Smooth muscle cell (in vitro differentiated cells): ENCODE measurements around the gene DAB2IP. TPM values are rescaled to one million over a fixed set of nuclear protein-coding genes. Genes with fewer than 3 reads are reported as not detected.

Experiments used
- DNase-seq: peaks from one replicate; lab custom pipeline; 2025; ENCODE audit not compliant: unreplicated experiment; lab: John Stamatoyannopoulos, UW
- H2AFZ ChIP-seq: fragments of 200-600 bp; sonication (generic); 2 replicates; pipeline ENCODE4 v1.6.0; 2016; ENCODE audit warnings: antibody characterized with exemption, low read depth, mild to moderate bottlenecking
- H3F3A ChIP-seq: fragments of 200-600 bp; sonication (generic); 2 replicates; pipeline ENCODE4 v1.6.0; 2017; ENCODE audit warnings: antibody characterized with exemption, low read depth
- H3K27ac ChIP-seq: fragments of 200-600 bp; sonication (generic); 2 replicates; pipeline ENCODE4 v1.5.1; 2016; ENCODE audit warnings: low read depth, mild to moderate bottlenecking
- H3K27me3 ChIP-seq: fragments of 200-600 bp; sonication (generic); 2 replicates; pipeline ENCODE4 v1.6.1; 2016; ENCODE audit warnings: low read depth, mild to moderate bottlenecking
- H3K36me3 ChIP-seq: fragments of 200-600 bp; sonication (generic); 2 replicates; pipeline ENCODE4 v1.5.1; 2016; ENCODE audit warnings: low read depth
- H3K4me1 ChIP-seq: fragments of 200-600 bp; sonication (generic); 2 replicates; pipeline ENCODE4 v1.5.1; 2016; ENCODE audit warnings: low read depth
- H3K4me2 ChIP-seq: fragments of 200-600 bp; sonication (generic); 2 replicates; pipeline ENCODE4 v1.6.0; 2016; ENCODE audit warnings: mild to moderate bottlenecking
- H3K4me3 ChIP-seq: fragments of 200-600 bp; sonication (generic); 2 replicates; pipeline ENCODE4 v1.5.1; 2016; ENCODE audit warnings: mild to moderate bottlenecking
- H3K79me2 ChIP-seq: fragments of 200-600 bp; sonication (generic); 2 replicates; pipeline ENCODE4 v1.6.0; 2016; ENCODE audit warnings: low read depth, mild to moderate bottlenecking
- H3K9ac ChIP-seq: fragments of 200-600 bp; sonication (generic); 2 replicates; pipeline ENCODE4 v1.6.0; 2016; ENCODE audit warnings: low read depth
- H3K9me3 ChIP-seq: fragments of 200-600 bp; sonication (generic); replicated peaks from 2 replicates; pipeline ENCODE4 v1.5.1; 2016; ENCODE audit warnings: low read depth
- H4K20me1 ChIP-seq: fragments of 200-600 bp; sonication (generic); 2 replicates; pipeline ENCODE4 v1.6.0; 2016; ENCODE audit warnings: low read depth
- WGBS: methylation state at CpG from one replicate; pipeline ENCODE4 v1.1.7; 2016; ENCODE audit warnings: low lambda C conversion rate; 5-methylcytosine and 5-hydroxymethylcytosine counted together
- polyA plus RNA-seq: library from polyadenylated mRNA; unstranded; fragments of >200 nt; fragmentation: Nextera tagmentation; extraction: Ambion mirVana; gene quantifications from 2 replicates; pipeline ENCODE4 v1.2.1, GENCODE V29; 2016
- total RNA-seq: library from RNA; depleted of rRNA; stranded (reverse); fragments of >200 nt; gene quantifications from 2 replicates; pipeline ENCODE4 v1.2.3, GENCODE V29; 2014
- TF ChIP-seq, protein P1 (sequence below): fragments of 200-600 bp; sonication (generic); IDR thresholded peaks from 2 replicates; pipeline ENCODE4 v1.5.1; 2017; ENCODE audit warnings: borderline replicate concordance, mild to moderate bottlenecking, antibody characterized with exemption; ENCODE audit not compliant: insufficient read depth, poor library complexity, severe bottlenecking

Gene DAB2IP
- total and polyA plus RNA-seq, 2 experiments from 2014 or later = 10.4 to 15.5 TPM

- Histone ChIP-seq H2AFZ (no peak overlapping the region), H3K27me3 (no peaks in the 10 kb centered on the region), H3F3A (no peaks in the 10 kb centered on the region), H3K79me2 (peaks cover 5% of the 10 kb centered on the region), H3K9me3 (no peaks in the 10 kb centered on the region), H4K20me1 (peaks cover 28% of the 10 kb centered on the region), H3K27ac (no peak overlapping the region), H3K36me3 (peaks cover 10% of the 10 kb centered on the region), H3K4me3 (no peak overlapping the region), H3K4me2 (no peak overlapping the region), H3K4me1 (peaks cover 14% of the 10 kb centered on the region), H3K9ac (no peak overlapping the region)
- 63% methylated on average over 4 of the region's 4 CpGs for WGBS
- TF ChIP-seq, protein P1, sequence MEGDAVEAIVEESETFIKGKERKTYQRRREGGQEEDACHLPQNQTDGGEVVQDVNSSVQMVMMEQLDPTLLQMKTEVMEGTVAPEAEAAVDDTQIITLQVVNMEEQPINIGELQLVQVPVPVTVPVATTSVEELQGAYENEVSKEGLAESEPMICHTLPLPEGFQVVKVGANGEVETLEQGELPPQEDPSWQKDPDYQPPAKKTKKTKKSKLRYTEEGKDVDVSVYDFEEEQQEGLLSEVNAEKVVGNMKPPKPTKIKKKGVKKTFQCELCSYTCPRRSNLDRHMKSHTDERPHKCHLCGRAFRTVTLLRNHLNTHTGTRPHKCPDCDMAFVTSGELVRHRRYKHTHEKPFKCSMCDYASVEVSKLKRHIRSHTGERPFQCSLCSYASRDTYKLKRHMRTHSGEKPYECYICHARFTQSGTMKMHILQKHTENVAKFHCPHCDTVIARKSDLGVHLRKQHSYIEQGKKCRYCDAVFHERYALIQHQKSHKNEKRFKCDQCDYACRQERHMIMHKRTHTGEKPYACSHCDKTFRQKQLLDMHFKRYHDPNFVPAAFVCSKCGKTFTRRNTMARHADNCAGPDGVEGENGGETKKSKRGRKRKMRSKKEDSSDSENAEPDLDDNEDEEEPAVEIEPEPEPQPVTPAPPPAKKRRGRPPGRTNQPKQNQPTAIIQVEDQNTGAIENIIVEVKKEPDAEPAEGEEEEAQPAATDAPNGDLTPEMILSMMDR = no peak
- DNase-seq = no peak
Observed at GRCh38 chr9:121778252-121779225, 127.1 kb downstream of the DAB2IP start.

DNA sequence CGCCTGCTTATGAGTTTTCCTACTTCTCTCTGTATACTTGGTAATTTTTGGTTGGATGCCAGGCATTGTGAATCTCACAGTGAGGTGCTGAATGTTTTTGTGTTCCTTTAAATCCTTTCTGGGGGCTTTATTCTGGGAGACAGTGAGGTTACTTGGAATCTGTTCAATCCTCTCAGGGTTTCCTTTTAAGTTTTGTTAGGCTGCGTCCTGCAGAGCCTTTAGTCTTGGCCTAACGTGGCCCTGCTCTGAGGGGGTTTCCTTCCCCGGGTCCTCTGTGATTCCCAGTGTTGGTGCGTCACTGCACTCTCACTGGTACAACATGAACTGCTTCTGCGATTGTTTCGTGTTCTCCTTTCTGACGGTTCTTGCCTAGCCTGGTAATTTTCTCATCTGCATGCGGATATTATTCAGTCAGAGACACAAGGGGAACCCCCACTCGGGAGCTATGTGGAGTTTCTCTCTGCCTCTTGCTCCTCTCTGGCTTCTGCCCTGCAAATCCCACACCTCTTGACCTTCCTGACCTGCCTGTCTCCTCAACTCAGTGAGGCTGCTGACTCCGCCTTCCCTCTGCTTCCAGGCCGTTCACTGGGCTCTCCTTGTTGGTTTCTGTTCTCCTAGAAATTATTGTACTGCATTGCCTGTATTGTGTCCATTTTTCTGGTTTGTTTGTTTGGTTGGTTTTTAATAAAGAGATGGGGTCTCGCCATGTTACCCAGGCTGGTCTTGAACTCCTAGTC, 128.1 kb downstream of the DAB2IP start:
- TF ChIP-seq, protein P1 = no peak
- Histone ChIP-seq H3K4me1 (peaks cover 23% of the 10 kb centered on the region), H3K4me3 (no peak overlapping the region), H2AFZ (no peak overlapping the region), H4K20me1 (peaks cover 28% of the 10 kb centered on the region), H3K79me2 (peaks cover 5% of the 10 kb centered on the region), H3K9ac (no peak overlapping the region), H3K9me3 (no peaks in the 10 kb centered on the region), H3K36me3 (peaks cover 10% of the 10 kb centered on the region), H3K27ac (no peak overlapping the region), H3F3A (no peaks in the 10 kb centered on the region), H3K27me3 (no peaks in the 10 kb centered on the region), H3K4me2 (no peak overlapping the region)
- 94% methylated on average over 13 of the region's 13 CpGs for WGBS
- no peak for DNase-seq

- H3K9ac ChIP-seq = no peak overlapping the region
- H3K27me3 ChIP-seq = no peaks in the 10 kb centered on the region
- H3K4me2 ChIP-seq = no peak overlapping the region
- TF ChIP-seq, protein P1 = no peak
- H3K36me3 ChIP-seq = peaks cover 10% of the 10 kb centered on the region
- H3K4me1 ChIP-seq = peaks cover 23% of the 10 kb centered on the region
- no peak for DNase-seq
- H2AFZ ChIP-seq = no peak overlapping the region
- no peaks in the 10 kb centered on the region for H3K9me3 ChIP-seq
- H3K27ac ChIP-seq = no peak overlapping the region
- H3F3A ChIP-seq = no peaks in the 10 kb centered on the region
- peaks cover 28% of the 10 kb centered on the region for H4K20me1 ChIP-seq
- H3K4me3 ChIP-seq = no peak overlapping the region
- peaks cover 5% of the 10 kb centered on the region for H3K79me2 ChIP-seq
- WGBS = 96% methylated on average over 17 of the region's 17 CpGs
Observed at GRCh38 chr9:121780177-121781040, 129.0 kb downstream of the DAB2IP start.
